ENCODE results near the gene HEATR5B. TPM values are rescaled to one million over a fixed set of nuclear protein-coding genes. Genes with fewer than 3 reads are reported as not detected.

HEATR5B gene
- total RNA-seq, 1 experiment from 2014 or later = 13.1 TPM

- H3K9me3 ChIP-seq (ENCODE audit: low read depth, low read length, poor library complexity, severe bottlenecking) = no peaks in the 10 kb centered on the region
- H3K27me3 ChIP-seq (replicated peaks; ENCODE audit: insufficient read depth, low read depth, low read length, poor library complexity) = no peaks in the 10 kb centered on the region
- no peaks in the 10 kb centered on the region for H3K4me1 ChIP-seq (ENCODE audit: insufficient read depth, low read length, poor library complexity, severe bottlenecking)
- DNase-seq (ENCODE audit: low spot score) = no peak
- TF ChIP-seq, protein P1, sequence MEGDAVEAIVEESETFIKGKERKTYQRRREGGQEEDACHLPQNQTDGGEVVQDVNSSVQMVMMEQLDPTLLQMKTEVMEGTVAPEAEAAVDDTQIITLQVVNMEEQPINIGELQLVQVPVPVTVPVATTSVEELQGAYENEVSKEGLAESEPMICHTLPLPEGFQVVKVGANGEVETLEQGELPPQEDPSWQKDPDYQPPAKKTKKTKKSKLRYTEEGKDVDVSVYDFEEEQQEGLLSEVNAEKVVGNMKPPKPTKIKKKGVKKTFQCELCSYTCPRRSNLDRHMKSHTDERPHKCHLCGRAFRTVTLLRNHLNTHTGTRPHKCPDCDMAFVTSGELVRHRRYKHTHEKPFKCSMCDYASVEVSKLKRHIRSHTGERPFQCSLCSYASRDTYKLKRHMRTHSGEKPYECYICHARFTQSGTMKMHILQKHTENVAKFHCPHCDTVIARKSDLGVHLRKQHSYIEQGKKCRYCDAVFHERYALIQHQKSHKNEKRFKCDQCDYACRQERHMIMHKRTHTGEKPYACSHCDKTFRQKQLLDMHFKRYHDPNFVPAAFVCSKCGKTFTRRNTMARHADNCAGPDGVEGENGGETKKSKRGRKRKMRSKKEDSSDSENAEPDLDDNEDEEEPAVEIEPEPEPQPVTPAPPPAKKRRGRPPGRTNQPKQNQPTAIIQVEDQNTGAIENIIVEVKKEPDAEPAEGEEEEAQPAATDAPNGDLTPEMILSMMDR (conservative IDR thresholded peaks at IDR 0.05; ENCODE audit: low read depth, low read length) = no peak
- no peak for TF ChIP-seq EZH2 (IDR thresholded peaks at IDR 0.05; ENCODE audit: borderline replicate concordance, low read depth, low read length, poor library complexity, severe bottlenecking)
- no peak overlapping the region for H3K27ac ChIP-seq (ENCODE audit: low read depth, low read length, poor library complexity, severe bottlenecking)
- intact Hi-C loops (cut with micrococcal nuclease; ENCODE audit: unreplicated experiment) = no loop called here
- ChIA-PET POLR2A (ENCODE audit: low non-redundant PET) (no interaction called here), CTCF (no interaction called here)
- no peak overlapping the region for H3K4me3 ChIP-seq (ENCODE audit: low read depth, low read length, poor library complexity, severe bottlenecking)
- no TSS peak for BruUV-seq (replicated peaks)
- peaks cover 33% of the 10 kb centered on the region for H3K36me3 ChIP-seq (ENCODE audit: insufficient read depth, low read length, poor library complexity, severe bottlenecking)
These were observed 23.7 kb downstream of the HEATR5B start for GRCh38 chr2:37060446-37060845.

- intact Hi-C loops (cut with micrococcal nuclease; ENCODE audit: unreplicated experiment) = no loop called here
- ChIA-PET CTCF (interaction anchor here (0.6 kb wide), 1 partner anchor 228 kb away, joined by 3 read pairs; no protein-coding TSS in a partner anchor), POLR2A (ENCODE audit: low non-redundant PET) (no interaction called here)
- no TSS peak for BruUV-seq (replicated peaks)
- Histone ChIP-seq H3K4me1 (ENCODE audit: insufficient read depth, low read length, poor library complexity, severe bottlenecking) (no peaks in the 10 kb centered on the region), H3K4me3 (ENCODE audit: low read depth, low read length, poor library complexity, severe bottlenecking) (no peak overlapping the region), H3K27ac (ENCODE audit: low read depth, low read length, poor library complexity, severe bottlenecking) (no peak overlapping the region), H3K36me3 (ENCODE audit: insufficient read depth, low read length, poor library complexity, severe bottlenecking) (peaks cover 29% of the 10 kb centered on the region), H3K27me3 (replicated peaks; ENCODE audit: insufficient read depth, low read depth, low read length, poor library complexity) (no peaks in the 10 kb centered on the region), H3K9me3 (ENCODE audit: low read depth, low read length, poor library complexity, severe bottlenecking) (no peaks in the 10 kb centered on the region)
- no peak for DNase-seq (ENCODE audit: low spot score)
- TF ChIP-seq, protein P1 (conservative IDR thresholded peaks at IDR 0.05; ENCODE audit: low read depth, low read length) = no peak
- TF ChIP-seq EZH2 (IDR thresholded peaks at IDR 0.05; ENCODE audit: borderline replicate concordance, low read depth, low read length, poor library complexity, severe bottlenecking) = no peak
These were observed 24.3 kb downstream of the HEATR5B start for GRCh38 chr2:37059841-37060240.

GRCh38 chr2:37052600-37053332 lies 31.4 kb downstream of the HEATR5B start:
- POLR2A ChIA-PET (ENCODE audit: low non-redundant PET) = no interaction called here
- Histone ChIP-seq H3K36me3 (ENCODE audit: insufficient read depth, low read length, poor library complexity, severe bottlenecking) (peaks cover 20% of the 10 kb centered on the region), H3K27me3 (replicated peaks; ENCODE audit: insufficient read depth, low read depth, low read length, poor library complexity) (no peaks in the 10 kb centered on the region), H3K9me3 (ENCODE audit: low read depth, low read length, poor library complexity, severe bottlenecking) (no peaks in the 10 kb centered on the region), H3K4me3 (ENCODE audit: low read depth, low read length, poor library complexity, severe bottlenecking) (no peak overlapping the region), H3K4me1 (ENCODE audit: insufficient read depth, low read length, poor library complexity, severe bottlenecking) (no peaks in the 10 kb centered on the region), H3K27ac (ENCODE audit: low read depth, low read length, poor library complexity, severe bottlenecking) (no peak overlapping the region)
- BruUV-seq (replicated peaks) = no TSS peak
- TF ChIP-seq, protein P1 (conservative IDR thresholded peaks at IDR 0.05; ENCODE audit: low read depth, low read length) = no peak
- no peak for TF ChIP-seq EZH2 (IDR thresholded peaks at IDR 0.05; ENCODE audit: borderline replicate concordance, low read depth, low read length, poor library complexity, severe bottlenecking)
- CTCF ChIA-PET = no interaction called here
- intact Hi-C loops (cut with micrococcal nuclease; ENCODE audit: unreplicated experiment) = no loop called here
- no peak for DNase-seq (ENCODE audit: low spot score)

Measured in A673 (cell line).